ENCODE measurements around the gene NRARP. TPM values are rescaled to one million over a fixed set of nuclear protein-coding genes. Genes with fewer than 3 reads are reported as not detected.

Gene NRARP
- total RNA-seq, 2 donors from 2014 or later = 5.6 to 13.3 TPM

DNA sequence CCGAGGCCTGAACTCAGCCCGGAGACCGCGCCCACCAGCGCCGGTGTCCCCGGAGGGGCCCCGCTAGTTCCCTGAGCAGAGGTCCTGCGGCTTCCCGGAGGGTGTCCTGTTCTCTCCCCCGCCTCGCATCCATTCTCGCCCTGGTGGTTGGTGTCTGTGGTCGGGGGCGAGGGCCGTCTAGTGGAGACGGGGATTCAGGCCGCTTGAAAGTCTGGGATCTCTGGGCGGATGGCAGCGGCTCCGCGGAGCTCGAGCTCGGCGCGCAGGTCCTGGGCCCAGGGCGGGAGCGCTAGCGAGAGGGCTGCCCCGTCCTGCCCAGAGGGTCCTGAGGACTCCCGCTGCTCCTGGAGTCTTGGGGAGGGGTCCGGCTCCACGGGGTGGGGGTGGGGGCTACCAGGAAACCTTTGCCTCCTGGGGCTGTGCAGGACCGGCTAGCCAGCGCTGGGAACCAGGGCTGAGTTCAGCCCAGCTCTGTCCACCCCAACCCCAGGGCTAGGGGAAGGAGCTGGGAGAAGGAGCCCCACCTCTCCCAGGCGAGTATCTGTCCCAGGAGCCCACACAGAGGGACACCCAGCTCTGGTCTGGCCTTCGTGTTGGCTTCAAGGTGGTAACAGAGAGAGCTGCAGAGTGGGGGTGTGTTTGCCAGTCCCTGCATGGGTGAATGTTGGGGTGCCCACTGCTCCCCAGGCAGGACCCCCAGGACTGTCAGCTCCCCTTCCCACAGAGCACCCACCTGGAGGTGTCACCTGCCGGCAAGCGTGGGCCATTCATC, 20.5 kb downstream of the NRARP start:
- Histone ChIP-seq H3K36me3 (no peaks in the 10 kb centered on the region), H3K27me3 (no peaks in the 10 kb centered on the region), H3K27ac (no peak overlapping the region), H3K4me3 (peak overlapping the region in 1 of 2 donors; percentile 25), H3K9me3 (no peaks in the 10 kb centered on the region), H3K4me1 (peaks cover 0 to 33% of the 10 kb centered on the region in 2 donors)
- no peak for DNase-seq (ENCODE audit: low spot score)
- no peak for TF ChIP-seq CTCF (IDR thresholded peaks at IDR 0.05)

- H3K4me1 ChIP-seq = peaks cover 0 to 41% of the 10 kb centered on the region in 2 donors
- no peaks in the 10 kb centered on the region for H3K36me3 ChIP-seq
- H3K9me3 ChIP-seq = no peaks in the 10 kb centered on the region
- no peaks in the 10 kb centered on the region for H3K27me3 ChIP-seq
- no peak for DNase-seq (ENCODE audit: low spot score)
- no peak overlapping the region for H3K27ac ChIP-seq
- TF ChIP-seq CTCF (IDR thresholded peaks at IDR 0.05) = peak; percentile 44 to 70
- H3K4me3 ChIP-seq = peak overlapping the region in 1 of 2 donors; percentile 25
Measured at GRCh38 chr9:137280474-137281344, 21.4 kb downstream of the NRARP start.

GRCh38 chr9:137279741-137280473, 22.2 kb downstream of the NRARP start:
- no peaks in the 10 kb centered on the region for H3K9me3 ChIP-seq
- H3K27ac ChIP-seq = no peak overlapping the region
- peaks cover 0 to 49% of the 10 kb centered on the region in 2 donors for H3K4me1 ChIP-seq
- no peaks in the 10 kb centered on the region for H3K27me3 ChIP-seq
- TF ChIP-seq CTCF (IDR thresholded peaks at IDR 0.05) = no peak
- H3K4me3 ChIP-seq = no peak overlapping the region
- no peaks in the 10 kb centered on the region for H3K36me3 ChIP-seq
- DNase-seq (ENCODE audit: low spot score) = no peak

GRCh38 chr9:137278721-137279711, 23.1 kb downstream of the NRARP start:
- Histone ChIP-seq H3K9me3 (no peaks in the 10 kb centered on the region), H3K36me3 (no peaks in the 10 kb centered on the region), H3K4me3 (peak overlapping the region; percentile 33 to 54), H3K27ac (peak overlapping the region in 1 of 2 donors; percentile 94), H3K4me1 (peaks cover 0 to 58% of the 10 kb centered on the region in 2 donors), H3K27me3 (no peaks in the 10 kb centered on the region)
- DNase-seq (ENCODE audit: low spot score) = no peak
- TF ChIP-seq CTCF (IDR thresholded peaks at IDR 0.05) = no peak
